Mesendoderm (in vitro differentiated cells): ENCODE measurements around the gene GBX1.

Experiments used
- DNase-seq: peaks from one replicate; pipeline ENCODE4 v3.0.0; 2013
- H2AK5ac ChIP-seq: 2 replicates; pipeline ENCODE4 v1.6.1; 2013; ENCODE audit warnings: low read length, inconsistent platforms
- H2BK120ac ChIP-seq: 2 replicates; pipeline ENCODE4 v1.6.1; 2013; ENCODE audit warnings: low read depth, mild to moderate bottlenecking, low read length, moderate library complexity, mixed read lengths
- H2BK15ac ChIP-seq: replicated peaks from 2 replicates; pipeline ENCODE4 v1.6.1; 2013; ENCODE audit warnings: low read depth, mild to moderate bottlenecking, moderate library complexity
- H2BK5ac ChIP-seq: 2 replicates; pipeline ENCODE4 v1.6.1; 2013; ENCODE audit warnings: low read length, inconsistent platforms
- H3K18ac ChIP-seq: 2 replicates; pipeline ENCODE4 v1.6.1; 2013; ENCODE audit warnings: mild to moderate bottlenecking, low read length, mixed read lengths
- H3K23ac ChIP-seq: one replicate; pipeline ENCODE4 v1.6.1; 2013; ENCODE audit warnings: low read length
- H3K27ac ChIP-seq: 2 replicates; pipeline ENCODE4 v1.5.1; 2013; ENCODE audit warnings: low read depth, mild to moderate bottlenecking, inconsistent platforms, low read length, moderate library complexity
- H3K27me3 ChIP-seq: 2 replicates; pipeline ENCODE4 v1.6.1; 2013; ENCODE audit warnings: low read length, control low read depth, mild to moderate bottlenecking, inconsistent platforms; ENCODE audit not compliant: insufficient read depth, poor library complexity
- H3K36me3 ChIP-seq: 2 replicates; pipeline ENCODE4 v1.6.1; 2013; ENCODE audit warnings: low read length, inconsistent platforms; ENCODE audit not compliant: control insufficient read depth, insufficient read depth
- H3K4ac ChIP-seq: one replicate; pipeline ENCODE4 v1.6.1; 2013; ENCODE audit warnings: low read depth, mild to moderate bottlenecking, low read length, moderate library complexity
- H3K4me1 ChIP-seq: 2 replicates; pipeline ENCODE4 v1.6.1; 2013; ENCODE audit warnings: low read depth, low read length, inconsistent platforms; ENCODE audit not compliant: control insufficient read depth
- H3K4me2 ChIP-seq: 2 replicates; pipeline ENCODE4 v1.6.1; 2013; ENCODE audit warnings: low read length
- H3K4me3 ChIP-seq: 2 replicates; pipeline ENCODE4 v1.5.1; 2013; ENCODE audit warnings: mild to moderate bottlenecking, low read length
- H3K56ac ChIP-seq: one replicate; pipeline ENCODE4 v1.6.1; 2013; ENCODE audit warnings: low read length
- H3K79me1 ChIP-seq: 2 replicates; pipeline ENCODE4 v1.6.1; 2013; ENCODE audit warnings: low read length, inconsistent platforms
- H3K79me2 ChIP-seq: 2 replicates; pipeline ENCODE4 v1.6.1; 2013; ENCODE audit warnings: mild to moderate bottlenecking, low read length; ENCODE audit not compliant: control insufficient read depth, insufficient read depth
- H3K9ac ChIP-seq: 2 replicates; pipeline ENCODE4 v1.6.1; 2013; ENCODE audit warnings: low read length, inconsistent platforms
- H4K5ac ChIP-seq: one replicate; pipeline ENCODE4 v1.6.1; 2013; ENCODE audit warnings: low read length
- H4K8ac ChIP-seq: one replicate; pipeline ENCODE4 v1.6.1; 2013; ENCODE audit warnings: low read depth, mild to moderate bottlenecking, control low read depth, low read length, moderate library complexity
- WGBS: extraction: QIAGEN DNeasy Blood & Tissue Kit; methylation state at CpG from one replicate; pipeline ENCODE4 v1.1.7; 2013; ENCODE audit warnings: low lambda C conversion rate, missing lambda C conversion rate; ENCODE audit not compliant: insufficient coverage; ENCODE audit errors: extremely low coverage; 5-methylcytosine and 5-hydroxymethylcytosine counted together

The GBX1 gene

DNA sequence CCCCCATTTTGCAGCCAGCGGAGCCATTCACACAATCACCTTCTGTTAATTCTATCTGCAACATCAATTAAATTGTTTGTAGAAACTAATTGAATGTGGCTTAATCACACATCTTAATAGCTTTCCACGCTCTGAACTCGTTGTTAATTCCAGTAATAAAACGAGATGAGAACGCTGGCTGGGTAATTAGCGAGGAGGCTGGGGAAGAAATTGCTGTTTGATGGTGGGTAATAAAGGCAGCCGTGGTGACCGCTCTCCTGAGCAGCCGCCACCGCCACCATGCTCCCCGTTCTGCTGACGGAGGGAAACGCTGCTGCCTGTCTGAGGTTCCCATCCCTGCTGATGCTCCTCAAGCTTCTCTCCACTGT is 36.3 kb downstream of the GBX1 start:
- no peak overlapping the region for H2BK15ac ChIP-seq
- no peak overlapping the region for H3K9ac ChIP-seq
- H3K27ac ChIP-seq: no peak overlapping the region
- H3K4me2 ChIP-seq: no peak overlapping the region
- no peaks in the 10 kb centered on the region for H3K27me3 ChIP-seq
- H3K79me2 ChIP-seq: no peaks in the 10 kb centered on the region
- no peak overlapping the region for H2BK5ac ChIP-seq
- H3K18ac ChIP-seq: no peak overlapping the region
- H3K4me1 ChIP-seq: peaks cover 3% of the 10 kb centered on the region
- no peak overlapping the region for H3K56ac ChIP-seq
- H3K23ac ChIP-seq: no peak overlapping the region
- peaks cover 2% of the 10 kb centered on the region for H3K79me1 ChIP-seq
- H3K4ac ChIP-seq: no peak overlapping the region
- peaks cover 5% of the 10 kb centered on the region for H3K36me3 ChIP-seq
- H2BK120ac ChIP-seq: no peak overlapping the region
- H4K8ac ChIP-seq: no peak overlapping the region
- H3K4me3 ChIP-seq: no peak overlapping the region
- DNase-seq: no peak
- WGBS: no CpG with 5 or more reads among the region's 13 CpGs
- H4K5ac ChIP-seq: no peak overlapping the region
- no peak overlapping the region for H2AK5ac ChIP-seq

DNA sequence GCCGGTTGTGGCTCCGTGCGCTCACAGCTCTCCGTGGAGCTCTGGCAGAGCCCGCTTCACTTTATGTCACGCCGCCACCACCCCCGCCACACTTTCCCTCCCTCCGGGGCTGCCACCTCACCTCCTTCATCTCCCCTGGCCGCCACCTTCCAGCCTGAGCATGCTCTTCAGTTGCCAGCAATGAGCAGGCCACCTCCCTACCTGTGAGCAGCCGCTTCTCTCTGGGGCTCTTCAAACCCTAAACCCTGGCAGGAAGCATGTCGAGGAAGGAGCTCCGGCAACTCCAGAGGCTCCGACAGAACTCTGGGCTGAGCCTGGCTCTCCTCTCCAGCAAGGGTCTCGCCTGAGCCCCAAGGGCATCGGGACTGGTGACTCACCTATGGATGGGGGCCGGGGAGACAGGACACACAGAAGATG is 36.7 kb downstream of the GBX1 start:
- no peak overlapping the region for H2BK120ac ChIP-seq
- peak overlapping the region; percentile 7 for H3K56ac ChIP-seq
- no peak overlapping the region for H2AK5ac ChIP-seq
- peaks cover 2% of the 10 kb centered on the region for H3K79me1 ChIP-seq
- no peak overlapping the region for H3K4ac ChIP-seq
- no peak overlapping the region for H3K27ac ChIP-seq
- H2BK15ac ChIP-seq: no peak overlapping the region
- H2BK5ac ChIP-seq: no peak overlapping the region
- H3K18ac ChIP-seq: no peak overlapping the region
- no peaks in the 10 kb centered on the region for H3K27me3 ChIP-seq
- no peak overlapping the region for H3K4me2 ChIP-seq
- H4K5ac ChIP-seq: no peak overlapping the region
- H3K23ac ChIP-seq: no peak overlapping the region
- H3K4me3 ChIP-seq: no peak overlapping the region
- no peaks in the 10 kb centered on the region for H3K79me2 ChIP-seq
- H3K9ac ChIP-seq: no peak overlapping the region
- DNase-seq: no peak
- H3K36me3 ChIP-seq: peaks cover 5% of the 10 kb centered on the region
- peaks cover 3% of the 10 kb centered on the region for H3K4me1 ChIP-seq
- no CpG with 5 or more reads among the region's 17 CpGs for WGBS
- H4K8ac ChIP-seq: no peak overlapping the region

DNA sequence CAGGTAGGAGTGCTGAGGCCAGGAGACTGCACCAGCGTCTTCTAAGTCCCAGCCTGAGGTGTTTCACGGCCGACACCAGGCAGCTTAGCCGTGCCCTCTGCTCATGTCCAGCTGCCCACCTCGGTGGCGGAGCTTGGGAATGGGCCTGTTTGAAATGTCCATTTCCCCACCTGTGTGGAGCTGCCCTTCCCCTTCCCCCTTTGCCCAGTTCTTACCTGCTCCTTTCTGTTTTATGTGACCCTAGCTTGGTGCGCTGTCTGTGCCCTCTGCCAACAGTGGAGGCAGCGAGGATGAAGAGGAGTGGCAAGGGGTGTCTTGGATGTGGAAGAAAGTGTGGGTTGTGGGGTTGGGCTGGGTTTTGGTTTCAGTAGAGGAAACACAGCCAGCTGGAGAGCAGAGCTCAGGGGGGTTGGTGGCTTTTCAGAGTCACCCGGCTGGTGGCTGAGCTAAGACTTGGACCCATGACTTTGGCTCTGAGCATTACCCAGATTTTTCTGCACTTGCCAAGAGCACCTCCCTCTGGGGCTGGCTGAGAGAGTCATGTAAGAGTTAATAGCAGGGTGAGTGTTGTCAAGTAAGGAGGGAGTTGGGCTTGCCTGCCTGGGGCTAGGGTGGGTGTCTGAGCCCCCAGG is 37.4 kb downstream of the GBX1 start:
- Histone ChIP-seq H3K79me1 (peaks cover 2% of the 10 kb centered on the region), H2BK5ac (no peak overlapping the region), H3K18ac (no peak overlapping the region), H3K9ac (no peak overlapping the region), H2AK5ac (no peak overlapping the region), H3K27ac (no peak overlapping the region), H2BK15ac (no peak overlapping the region), H4K5ac (no peak overlapping the region), H2BK120ac (no peak overlapping the region), H3K4me2 (no peak overlapping the region), H4K8ac (no peak overlapping the region), H3K27me3 (no peaks in the 10 kb centered on the region), H3K56ac (no peak overlapping the region), H3K23ac (no peak overlapping the region), H3K36me3 (peaks cover 4% of the 10 kb centered on the region), H3K4ac (no peak overlapping the region), H3K4me3 (no peak overlapping the region), H3K4me1 (peaks cover 5% of the 10 kb centered on the region), H3K79me2 (no peaks in the 10 kb centered on the region)
- no CpG with 5 or more reads among the region's 9 CpGs for WGBS
- no peak for DNase-seq

DNA sequence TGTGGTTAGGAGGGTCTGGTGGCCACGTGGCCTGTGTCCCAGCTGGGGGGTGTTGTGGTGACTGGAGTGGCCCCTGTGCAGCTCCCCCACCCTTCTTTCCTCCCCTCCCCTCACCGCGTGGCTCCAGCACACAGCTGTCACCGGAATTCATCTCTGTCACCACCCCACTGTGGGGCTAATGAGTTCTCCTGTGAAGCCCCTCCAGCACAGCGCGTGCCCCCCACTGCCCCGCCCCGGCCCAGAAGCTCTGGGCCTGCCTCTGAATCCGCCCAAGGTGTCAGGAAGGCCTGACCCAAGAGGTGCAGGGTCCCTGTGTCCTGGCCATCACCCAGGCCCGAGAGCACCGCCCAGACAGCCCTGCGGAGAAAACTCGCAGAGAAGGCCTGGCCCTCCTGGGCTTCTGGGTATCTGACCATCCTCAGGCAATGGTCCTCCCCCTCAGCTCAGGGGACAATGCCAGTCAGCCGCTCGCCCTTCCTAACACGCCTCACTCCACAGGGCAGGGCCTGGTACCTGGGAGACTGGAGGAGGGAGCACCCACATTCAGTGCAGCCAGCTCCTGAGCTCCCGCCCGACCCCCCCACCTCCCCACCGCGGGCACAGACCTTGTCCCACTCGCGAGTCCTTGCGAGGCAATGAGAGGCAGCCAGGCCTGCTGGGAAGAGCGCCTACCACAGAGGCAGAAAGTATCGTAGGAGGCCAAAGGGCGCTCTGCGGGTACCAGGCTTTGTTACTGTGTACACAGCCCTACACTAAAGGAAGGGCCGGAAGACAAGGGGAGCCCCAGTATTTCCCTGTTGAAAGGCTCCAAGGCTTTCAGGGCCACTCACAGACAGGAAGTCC is 38.2 kb downstream of the GBX1 start:
- Histone ChIP-seq H3K27me3 (no peaks in the 10 kb centered on the region), H2AK5ac (no peak overlapping the region), H3K23ac (no peak overlapping the region), H3K4me1 (peaks cover 8% of the 10 kb centered on the region), H3K79me1 (peaks cover 2% of the 10 kb centered on the region), H3K4me2 (no peak overlapping the region), H3K56ac (no peak overlapping the region), H3K36me3 (peaks cover 6% of the 10 kb centered on the region), H4K8ac (no peak overlapping the region), H3K4ac (no peak overlapping the region), H3K27ac (no peak overlapping the region), H3K4me3 (no peak overlapping the region), H2BK5ac (no peak overlapping the region), H3K18ac (no peak overlapping the region), H3K79me2 (no peaks in the 10 kb centered on the region), H2BK15ac (no peak overlapping the region), H2BK120ac (no peak overlapping the region), H3K9ac (no peak overlapping the region), H4K5ac (no peak overlapping the region)
- no CpG with 5 or more reads among the region's 28 CpGs for WGBS
- DNase-seq: no peak

DNA sequence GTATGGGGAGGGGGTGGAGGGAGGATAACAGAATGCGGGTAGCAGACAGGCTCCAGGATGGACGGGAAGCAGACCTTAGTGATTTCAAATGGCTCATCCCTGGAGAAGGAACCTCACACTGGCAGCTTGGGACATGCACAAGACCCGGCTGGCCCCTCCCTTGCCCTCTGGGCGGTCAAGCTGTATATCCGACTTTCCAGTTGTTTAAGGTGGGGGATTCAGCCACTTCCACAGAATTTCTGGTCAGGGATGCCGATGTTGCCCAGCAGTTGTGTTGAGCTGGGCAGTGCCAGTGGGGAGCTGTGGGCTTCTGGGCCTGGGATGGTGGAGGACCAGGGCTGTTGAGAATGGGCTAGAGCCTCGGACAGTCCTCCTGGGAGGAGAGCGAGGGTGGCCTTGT is 38.8 kb downstream of the GBX1 start:
- Histone ChIP-seq H3K4me1 (peaks cover 8% of the 10 kb centered on the region), H3K36me3 (peaks cover 6% of the 10 kb centered on the region), H3K79me1 (peaks cover 2% of the 10 kb centered on the region), H3K4ac (no peak overlapping the region), H2AK5ac (no peak overlapping the region), H3K56ac (no peak overlapping the region), H3K4me2 (no peak overlapping the region), H3K23ac (no peak overlapping the region), H3K27ac (no peak overlapping the region), H2BK15ac (no peak overlapping the region), H2BK5ac (no peak overlapping the region), H3K18ac (no peak overlapping the region), H3K4me3 (no peak overlapping the region), H4K5ac (no peak overlapping the region), H3K9ac (no peak overlapping the region), H3K27me3 (no peaks in the 10 kb centered on the region), H3K79me2 (no peaks in the 10 kb centered on the region), H2BK120ac (no peak overlapping the region), H4K8ac (no peak overlapping the region)
- no CpG with 5 or more reads among the region's 8 CpGs for WGBS
- no peak for DNase-seq
